DMS114 treated with DMSO at 0.1 percent for 48 hours (cell line): Measurements from ENCODE around the gene PRKAA2.
A peak's percentile ranks its signal among the peaks of the same experiment; 100 is the strongest.

Experiments used
- DNase-seq: peaks from one replicate; lab custom pipeline; 2025; ENCODE audit not compliant: unreplicated experiment; lab: John Stamatoyannopoulos, UW

Gene PRKAA2

DNA sequence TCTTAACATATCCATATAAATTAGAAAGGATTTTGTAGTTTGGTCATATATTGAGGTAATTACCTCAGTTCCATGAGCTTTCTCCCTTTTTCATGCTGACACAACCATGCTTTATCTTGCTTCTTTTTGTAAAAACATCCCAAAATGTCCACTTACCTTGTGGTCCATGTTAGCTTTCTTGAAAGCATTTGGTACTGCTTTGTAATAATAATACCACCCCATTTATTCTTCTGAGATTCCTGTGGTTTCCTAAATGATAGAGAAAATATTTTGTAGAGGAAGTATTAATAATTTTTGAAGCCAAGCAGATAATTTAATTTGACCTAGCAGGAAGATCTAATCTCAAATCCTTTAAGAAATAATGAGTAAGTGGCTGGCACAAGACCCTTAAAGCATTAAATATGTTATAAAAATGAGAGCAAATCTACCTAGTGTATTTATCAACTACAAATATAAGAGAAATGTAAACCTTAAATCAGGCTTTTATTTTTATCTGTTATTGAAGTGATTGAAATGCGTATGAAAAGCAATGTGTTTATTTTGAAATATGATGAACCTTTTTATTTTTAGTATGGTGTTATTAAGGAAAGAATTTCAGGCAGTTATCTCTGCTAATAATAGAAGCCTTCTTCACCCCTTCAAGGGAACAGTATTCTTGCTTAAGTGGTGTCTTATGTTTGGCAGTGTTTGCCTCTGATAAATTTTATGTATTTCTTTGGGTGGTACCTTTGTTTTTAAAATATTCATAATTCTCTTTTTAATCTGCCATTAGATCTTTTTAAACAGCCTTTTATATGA, 9.2 kb downstream of the PRKAA2 start:
- DNase-seq, result no peak

DNA sequence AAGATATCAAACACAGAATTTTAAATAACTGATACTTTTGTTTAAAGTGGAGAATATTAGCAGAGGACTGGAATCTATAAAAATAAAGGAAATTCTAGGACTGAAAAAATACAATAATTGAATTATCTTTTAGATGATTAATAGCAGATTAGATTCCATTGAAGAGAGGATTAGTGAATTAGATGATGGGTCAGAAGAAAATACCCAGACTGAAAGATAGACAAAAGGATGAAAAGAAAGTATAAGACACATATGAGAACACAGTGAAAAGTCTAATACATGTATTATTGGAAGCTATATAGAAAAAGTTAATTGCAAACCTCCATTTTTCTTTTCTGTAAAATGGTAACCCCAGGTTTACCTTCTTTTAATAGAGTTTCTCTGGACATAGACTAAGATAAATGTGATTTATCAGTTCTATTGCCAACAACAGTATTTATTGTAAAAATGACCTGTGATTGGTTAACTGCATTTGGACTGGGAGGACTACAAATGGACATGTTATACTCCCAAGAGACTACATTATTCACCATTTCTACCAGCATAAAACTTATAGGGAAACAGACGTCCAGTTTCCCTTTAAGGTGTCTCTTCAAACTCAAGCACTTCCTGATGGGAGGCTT, 11.0 kb downstream of the PRKAA2 start:
- no peak for DNase-seq

DNA sequence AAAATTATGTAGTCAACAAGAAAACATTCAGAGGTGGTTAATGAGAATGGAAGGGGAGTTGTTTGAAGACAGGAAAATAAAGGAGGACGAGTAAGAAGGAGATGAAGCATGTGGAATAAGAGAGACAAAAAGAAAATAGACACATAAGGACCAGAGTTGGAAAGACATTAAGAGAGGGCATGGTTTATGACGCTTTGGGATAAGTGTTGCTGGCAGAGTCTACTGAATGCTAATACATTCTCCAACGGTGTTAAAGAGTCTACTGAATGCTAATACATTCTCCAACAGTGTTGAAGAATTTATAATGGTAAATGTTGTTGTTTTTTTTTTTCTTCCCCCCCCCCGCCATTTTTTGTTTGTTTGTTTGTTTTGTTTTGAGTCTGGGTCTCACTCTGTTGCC, 13.1 kb downstream of the PRKAA2 start:
- no peak for DNase-seq

DNA sequence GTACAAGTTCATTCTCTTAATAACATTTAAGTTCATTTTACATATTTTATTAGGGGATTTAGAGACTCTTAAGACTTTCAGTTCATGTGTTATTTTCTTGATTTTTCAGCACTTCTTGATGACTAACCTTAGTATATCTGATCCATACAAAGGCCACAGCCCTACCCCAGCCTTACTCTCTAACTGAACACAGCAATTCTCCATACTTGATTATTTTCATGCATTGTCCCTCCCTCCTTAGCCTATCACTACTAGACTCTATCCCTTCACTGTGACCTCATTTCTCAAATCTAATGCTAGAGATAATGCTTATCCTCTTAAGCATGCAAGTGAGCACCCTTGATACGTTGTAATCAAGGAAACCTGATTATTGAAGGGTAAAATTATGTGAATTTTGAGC, 15.2 kb downstream of the PRKAA2 start:
- no peak for DNase-seq

DNA sequence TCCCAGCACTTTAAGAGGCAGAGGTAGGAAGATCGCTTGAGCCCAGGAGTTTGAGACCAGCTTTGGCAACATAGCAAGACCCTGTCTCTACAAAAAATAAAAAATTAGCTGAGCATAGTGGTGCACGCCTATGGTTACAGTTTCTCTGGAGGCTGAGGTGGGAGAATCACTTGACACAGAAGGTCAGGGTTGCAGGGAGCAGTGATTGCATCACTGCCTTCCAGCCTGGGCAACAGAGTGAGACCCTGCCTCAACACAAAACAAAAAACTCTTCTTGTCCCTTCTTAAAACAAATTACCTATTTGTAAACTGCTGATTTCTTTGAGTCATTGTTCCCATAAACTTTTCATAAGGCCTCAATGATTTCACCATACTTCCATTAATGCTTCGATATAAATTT, 18.7 kb downstream of the PRKAA2 start:
- DNase-seq, result no peak

DNA sequence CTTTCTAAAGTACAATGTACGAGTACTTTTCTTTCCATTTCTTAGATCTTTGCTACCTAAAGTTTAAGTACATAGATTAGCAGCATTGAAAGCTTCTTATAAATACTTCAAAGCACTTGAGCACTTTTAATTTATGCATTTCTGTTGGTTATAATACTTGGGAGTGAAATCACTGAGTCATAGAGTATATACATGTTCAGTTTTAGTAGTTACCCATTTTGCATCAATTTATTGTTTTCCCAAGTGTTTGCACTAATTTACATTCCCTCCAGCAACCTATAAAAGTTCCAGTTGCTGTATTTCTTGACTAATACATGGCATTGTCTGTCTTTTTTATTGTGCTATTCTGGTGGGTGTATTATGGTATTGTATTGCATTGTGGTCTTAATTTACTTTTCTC, 20.3 kb downstream of the PRKAA2 start:
- no peak for DNase-seq

DNA sequence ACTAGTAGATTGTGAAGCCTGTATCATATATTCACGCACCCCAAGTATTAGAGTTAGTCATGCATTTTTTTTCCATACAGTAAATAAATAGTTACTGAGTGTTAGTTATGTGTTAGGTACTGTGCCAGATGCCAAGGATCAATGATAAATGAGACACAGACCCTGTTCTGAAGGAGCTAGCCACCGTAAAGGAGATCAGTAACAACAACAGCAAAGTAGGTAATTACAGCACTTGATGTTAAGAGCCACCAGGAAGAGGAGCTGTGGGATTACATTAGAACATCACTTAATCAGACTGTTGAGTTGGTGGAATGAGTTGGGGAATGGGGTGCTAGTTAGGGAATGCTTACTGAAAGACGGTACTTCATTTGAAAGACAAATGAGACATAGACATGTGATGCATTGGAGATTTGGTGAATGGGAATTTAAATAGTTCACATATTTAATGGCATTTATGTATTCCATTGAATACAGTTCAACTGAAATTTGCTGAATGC, 21.0 kb downstream of the PRKAA2 start:
- DNase-seq, result no peak

DNA sequence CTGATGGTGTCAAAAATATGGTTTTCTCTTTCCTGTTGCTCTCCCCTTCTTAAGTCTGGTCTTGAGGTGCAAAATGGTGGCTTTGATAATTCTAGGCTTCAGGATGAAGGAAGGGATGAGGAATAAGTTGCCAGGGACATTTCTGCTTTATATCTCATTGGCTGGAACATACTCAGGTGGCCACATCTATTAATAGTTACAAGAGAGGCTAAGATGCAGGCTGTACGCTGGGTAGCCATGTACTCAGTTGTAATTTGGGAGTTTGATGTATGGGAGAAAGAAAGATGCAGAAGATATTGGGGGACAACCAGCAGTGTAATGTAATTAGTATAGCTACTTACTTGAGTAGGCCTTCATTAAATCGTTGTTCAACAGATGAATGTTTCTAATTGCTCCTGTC, 25.2 kb downstream of the PRKAA2 start:
- no peak for DNase-seq

DNA sequence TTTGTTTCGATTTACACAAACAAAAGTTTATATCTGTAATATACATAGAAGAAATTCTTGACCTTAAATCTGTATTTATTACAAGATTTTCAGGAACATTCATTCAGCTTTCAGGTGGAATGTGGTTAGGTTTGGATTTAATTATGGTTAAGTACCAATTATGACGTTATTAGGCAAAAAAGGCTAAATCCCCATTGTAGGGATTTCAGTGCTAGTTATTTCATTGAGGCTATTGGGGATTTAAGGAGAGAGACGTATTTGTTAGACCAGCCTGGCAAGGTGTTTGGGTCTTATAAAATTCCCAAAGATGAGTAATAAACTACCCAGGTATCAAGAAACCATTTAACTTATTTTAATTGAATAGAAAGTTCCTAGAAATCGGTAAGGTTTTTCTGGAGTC, 26.0 kb downstream of the PRKAA2 start:
- no peak for DNase-seq

DNA sequence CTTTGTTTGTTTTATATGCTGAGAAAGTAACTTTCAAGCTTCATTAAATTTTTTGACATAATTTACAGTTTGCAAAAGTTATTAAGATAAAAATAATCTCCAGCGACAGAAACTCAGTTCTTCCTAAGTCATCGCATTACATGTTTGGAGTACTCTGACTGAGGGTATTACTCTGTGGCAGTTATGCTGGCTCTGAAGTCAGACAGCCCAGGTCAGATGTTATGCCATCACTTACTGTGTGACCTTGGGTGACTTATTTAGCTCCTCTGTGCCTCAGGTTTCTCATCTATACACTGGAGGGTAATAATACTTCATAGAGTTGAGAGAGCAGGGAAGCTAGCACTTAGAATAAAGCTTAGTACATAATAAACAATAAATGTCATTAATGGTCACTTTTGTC, 26.4 kb downstream of the PRKAA2 start:
- no peak for DNase-seq

DNA sequence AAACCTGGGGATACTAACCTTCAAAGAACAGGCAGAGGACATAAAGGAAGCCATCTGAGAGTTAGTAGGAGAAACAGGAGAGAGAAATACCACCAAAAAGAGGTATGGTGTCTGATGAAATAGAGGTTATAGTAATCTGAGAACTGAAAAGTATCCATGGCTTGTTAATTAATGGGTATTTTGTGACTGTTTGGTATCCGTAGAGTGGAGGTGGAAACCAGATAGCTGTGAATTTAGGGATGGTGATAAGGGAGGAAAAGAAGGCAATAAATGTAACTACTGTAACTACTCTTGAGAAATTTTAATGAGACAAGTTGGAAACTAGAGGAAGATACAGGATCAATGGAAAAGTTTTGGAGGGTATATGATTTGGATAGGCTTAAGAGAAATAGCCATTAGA, 27.5 kb downstream of the PRKAA2 start:
- no peak for DNase-seq

DNA sequence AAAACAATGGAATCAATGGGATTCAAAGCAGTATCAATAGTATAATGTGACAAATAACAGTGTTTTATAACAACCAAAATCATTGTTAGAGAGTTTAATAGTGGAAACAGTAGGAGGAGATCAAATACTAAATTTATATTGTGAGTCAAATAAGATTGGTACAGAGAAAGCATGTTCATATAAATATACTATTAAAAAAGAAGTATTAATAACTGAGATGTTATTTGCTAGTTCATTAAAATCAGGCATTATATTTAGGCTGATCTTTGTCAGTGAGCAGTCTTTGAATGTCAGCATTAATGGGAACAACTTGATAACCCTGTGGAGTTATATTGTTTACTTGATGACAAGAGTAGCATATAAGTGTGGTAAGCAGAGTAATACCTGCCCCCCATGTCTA, 30.6 kb downstream of the PRKAA2 start:
- DNase-seq, result no peak

DNA sequence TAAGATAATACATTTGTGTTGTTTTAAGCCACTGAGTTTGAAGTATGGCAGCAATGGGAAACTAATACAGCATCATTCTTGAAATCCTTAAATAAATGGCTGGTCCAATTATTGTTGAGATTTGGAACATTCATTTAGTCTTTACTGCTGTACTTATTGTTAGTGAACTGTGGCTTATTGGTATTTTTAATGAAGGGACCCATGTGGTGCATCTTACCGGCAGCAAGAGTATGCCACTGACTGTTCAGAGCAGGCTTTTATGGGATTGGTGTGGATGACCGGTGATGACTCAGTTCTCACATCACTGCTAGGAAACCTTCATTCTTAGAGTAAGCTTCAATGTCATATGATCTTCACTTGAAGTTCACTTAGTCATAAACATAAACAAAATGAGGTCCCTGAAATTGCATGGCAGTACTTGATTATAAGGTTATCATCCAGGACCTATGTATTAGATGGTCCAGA, 31.5 kb downstream of the PRKAA2 start:
- no peak for DNase-seq

DNA sequence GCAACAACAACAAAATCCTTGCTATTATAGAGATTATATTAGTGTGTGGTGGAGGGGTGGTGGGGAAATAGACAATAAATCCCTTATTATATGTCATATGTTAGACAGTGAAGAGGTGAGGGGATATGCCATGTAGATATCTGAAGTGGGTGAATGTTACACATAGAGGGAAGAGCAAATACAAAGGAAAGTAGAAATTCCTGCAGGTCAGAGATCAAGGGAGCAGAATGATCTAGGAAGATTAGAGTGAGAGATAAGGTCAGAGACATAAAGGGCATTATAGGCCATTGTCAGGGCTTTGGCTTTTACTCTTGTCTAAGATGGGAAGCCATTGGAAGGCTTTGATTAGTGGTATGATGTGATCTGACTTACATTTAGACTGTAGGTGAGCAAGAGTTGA, 38.5 kb downstream of the PRKAA2 start:
- no peak for DNase-seq

DNA sequence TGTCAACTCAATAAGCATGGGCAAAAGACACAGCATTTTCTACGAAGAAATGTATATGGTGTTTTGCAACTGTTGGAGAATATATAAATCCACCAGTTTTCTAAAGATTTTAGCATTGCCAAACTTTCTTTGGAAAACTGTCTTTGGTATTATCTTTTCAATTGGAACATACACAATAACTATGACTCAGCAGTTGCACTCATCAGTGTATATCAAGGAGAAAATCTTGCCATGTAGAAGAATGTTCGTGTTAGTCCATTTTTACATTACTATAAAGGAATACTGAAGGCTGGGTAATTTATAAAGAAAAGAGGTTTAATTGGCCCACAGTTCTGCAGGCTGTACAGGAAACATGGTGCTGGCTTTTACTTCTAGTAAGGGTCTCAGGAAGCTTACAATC, 41.1 kb downstream of the PRKAA2 start:
- no peak for DNase-seq

DNA sequence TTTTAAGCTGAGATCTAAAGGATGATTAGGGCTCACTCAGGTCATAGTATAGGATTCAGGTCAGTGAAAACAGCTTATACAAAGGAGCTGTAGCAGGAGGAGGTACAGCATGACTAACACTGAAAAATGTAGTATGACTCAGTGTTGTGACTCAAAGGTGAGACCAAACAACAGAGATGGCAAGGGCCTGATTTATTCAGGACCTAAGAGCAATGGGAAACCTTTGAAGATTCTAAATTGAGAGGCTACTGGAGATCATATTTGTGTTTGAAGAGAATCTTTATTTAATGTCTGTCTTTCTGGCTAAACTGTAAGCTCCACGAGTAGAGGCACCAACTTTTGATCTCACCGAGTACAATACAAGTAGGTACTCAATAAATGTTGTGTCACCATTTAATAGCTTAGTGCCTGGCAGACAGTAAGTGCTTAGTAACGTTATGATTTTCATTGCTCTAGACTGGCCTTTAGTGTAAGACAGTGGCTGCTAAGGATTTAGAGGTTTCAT, 43.5 kb downstream of the PRKAA2 start:
- DNase-seq, result no peak

DNA sequence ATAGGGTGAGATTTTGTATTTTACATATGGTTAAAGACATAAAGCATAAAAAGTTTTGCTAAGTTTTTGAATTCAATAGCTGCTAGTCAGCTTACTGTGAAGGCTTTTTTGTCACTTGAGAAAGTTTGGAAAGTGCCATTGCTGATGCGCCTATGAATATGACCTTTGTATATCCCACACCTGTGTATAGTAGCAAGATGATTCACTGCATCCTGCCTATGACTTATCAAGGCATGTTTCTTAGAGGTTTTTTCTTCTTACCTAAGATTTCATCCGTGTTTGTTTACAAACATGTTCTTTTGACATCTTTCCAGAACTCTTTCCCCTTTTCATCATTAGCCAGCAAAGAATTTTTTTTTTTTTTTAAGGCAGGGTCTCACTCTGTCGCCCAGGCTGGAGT, 51.5 kb downstream of the PRKAA2 start:
- no peak for DNase-seq

DNA sequence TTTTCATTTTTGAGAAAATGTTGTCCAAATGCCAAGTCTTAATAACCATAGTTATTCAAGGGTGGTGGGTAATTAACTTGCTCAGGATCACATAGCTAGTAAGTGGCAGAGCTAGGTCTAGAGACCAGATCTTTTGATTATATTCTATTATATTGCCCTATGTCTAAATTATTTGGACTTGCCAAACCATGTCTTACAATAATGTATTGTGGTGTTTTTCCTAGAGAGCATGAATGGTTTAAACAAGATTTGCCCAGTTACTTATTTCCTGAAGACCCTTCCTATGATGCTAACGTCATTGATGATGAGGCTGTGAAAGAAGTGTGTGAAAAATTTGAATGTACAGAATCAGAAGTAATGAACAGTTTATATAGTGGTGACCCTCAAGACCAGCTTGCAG, 58.6 kb downstream of the PRKAA2 start:
- no peak for DNase-seq

DNA sequence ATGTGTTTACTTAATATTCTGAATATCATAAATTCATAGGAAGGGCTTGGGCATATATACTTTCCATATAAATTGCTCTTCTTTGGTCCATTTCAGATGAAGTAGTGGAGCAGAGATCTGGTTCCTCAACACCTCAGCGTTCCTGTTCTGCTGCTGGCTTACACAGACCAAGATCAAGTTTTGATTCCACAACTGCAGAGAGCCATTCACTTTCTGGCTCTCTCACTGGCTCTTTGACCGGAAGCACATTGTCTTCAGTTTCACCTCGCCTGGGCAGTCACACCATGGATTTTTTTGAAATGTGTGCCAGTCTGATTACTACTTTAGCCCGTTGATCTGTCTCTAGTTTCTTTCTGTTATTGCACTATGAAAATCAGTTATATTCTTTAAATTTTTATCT, 62.3 kb downstream of the PRKAA2 start:
- no peak for DNase-seq

DNA sequence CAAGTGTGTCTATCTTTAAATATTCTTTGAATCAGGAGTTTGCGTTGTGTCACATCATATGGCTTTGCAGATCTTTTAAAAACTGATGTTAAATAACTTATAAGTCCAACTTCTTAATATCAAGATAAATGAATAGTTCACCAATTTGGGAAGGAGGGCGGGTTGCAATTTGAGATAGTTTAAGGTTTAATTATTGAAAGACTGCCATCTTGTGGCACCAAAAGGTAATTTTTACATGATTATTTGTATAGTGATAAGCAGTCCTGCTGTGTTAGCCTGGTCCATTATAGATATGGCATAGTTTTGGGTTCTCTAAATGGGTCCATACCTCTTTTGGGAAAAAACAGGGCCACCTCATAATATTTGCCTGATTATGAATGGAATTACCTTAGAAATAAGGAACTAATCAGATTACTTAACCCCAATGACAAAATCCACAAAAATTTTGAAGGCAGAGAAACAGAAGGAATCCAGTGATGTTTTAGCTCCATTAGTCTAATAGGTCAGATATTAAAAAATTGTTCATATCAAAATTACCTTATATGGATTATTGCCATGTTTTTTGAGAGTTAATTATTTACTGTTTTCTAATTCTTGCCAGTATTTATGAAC, 64.3 kb downstream of the PRKAA2 start:
- DNase-seq, result peak; percentile 63

DNA sequence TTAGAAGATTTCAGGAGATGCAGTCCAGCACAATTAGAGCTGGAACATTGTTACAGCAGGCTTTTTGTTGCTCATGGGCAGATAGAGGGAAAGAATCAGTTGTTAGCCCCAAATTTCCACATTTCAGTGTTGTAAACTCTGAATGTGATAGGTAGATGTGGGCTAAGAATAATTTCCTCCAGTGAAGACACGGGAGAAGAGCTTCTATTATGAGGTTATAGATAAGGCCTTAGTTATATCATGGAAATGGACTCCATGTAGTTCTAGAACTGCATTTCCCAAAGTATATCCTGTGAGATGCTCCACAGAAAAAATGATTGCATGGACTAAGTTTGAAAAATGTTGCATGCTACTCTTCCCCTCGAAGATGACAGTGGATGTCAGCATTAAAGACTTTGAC, 64.9 kb downstream of the PRKAA2 start:
- no peak for DNase-seq

DNA sequence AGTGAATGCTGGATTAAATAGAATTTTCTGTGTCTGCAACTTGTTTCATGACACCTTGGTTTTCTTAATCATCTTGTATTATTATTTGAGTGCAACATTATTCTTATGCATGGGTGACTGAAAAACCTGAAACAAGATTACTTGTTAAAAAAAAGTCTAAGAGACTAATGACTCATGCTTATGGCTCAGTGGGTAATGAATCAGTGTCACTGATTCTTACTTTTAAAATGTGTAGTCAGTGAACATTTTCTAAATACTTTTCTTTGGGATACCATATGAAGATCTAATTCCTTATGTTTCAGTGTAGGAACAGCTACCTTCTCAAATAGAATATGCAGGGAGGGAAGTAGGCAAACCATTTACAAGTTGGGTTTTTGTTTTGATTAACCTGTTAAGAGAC, 65.5 kb downstream of the PRKAA2 start:
- no peak for DNase-seq
